DOHH2 (cell line): ENCODE results near the gene TDP2.

Source experiments
- H3F3A ChIP-seq: fragments of 200-600 bp; sonication (generic), shearing (Covaris generic); 2 replicates; pipeline ENCODE4 v1.6.0; 2016; ENCODE audit warnings: antibody characterized with exemption, mild to moderate bottlenecking; ENCODE audit not compliant: control insufficient read depth, insufficient read depth
- H3K27ac ChIP-seq: fragments of 200-600 bp; sonication (generic); 2 replicates; pipeline ENCODE4 v1.5.1; 2014; ENCODE audit warnings: low read depth, mild to moderate bottlenecking, low read length, moderate library complexity
- H3K27me3 ChIP-seq: fragments of 200-600 bp; sonication (generic); 2 replicates; pipeline ENCODE4 v1.6.1; 2014; ENCODE audit warnings: mild to moderate bottlenecking, low read length, mixed read lengths; ENCODE audit not compliant: control insufficient read depth
- H3K36me3 ChIP-seq: fragments of 200-600 bp; sonication (generic); 2 replicates; pipeline ENCODE4 v1.6.1; 2014; ENCODE audit warnings: mild to moderate bottlenecking, low read length, moderate library complexity, mixed read lengths; ENCODE audit not compliant: control insufficient read depth
- H3K4me1 ChIP-seq: fragments of 200-600 bp; sonication (generic); 2 replicates; pipeline ENCODE4 v1.6.1; 2014; ENCODE audit warnings: mild to moderate bottlenecking, low read length, mixed read lengths; ENCODE audit not compliant: control insufficient read depth
- H3K4me2 ChIP-seq: fragments of 200-600 bp; sonication (generic); 2 replicates; pipeline ENCODE4 v1.6.0; 2014; ENCODE audit warnings: mild to moderate bottlenecking, low read length, moderate library complexity
- H3K4me3 ChIP-seq: fragments of 200-600 bp; sonication (generic); 2 replicates; pipeline ENCODE4 v1.5.1; 2014; ENCODE audit warnings: mild to moderate bottlenecking, low read length, mixed read lengths
- H3K79me2 ChIP-seq: fragments of 200-600 bp; sonication (generic); 2 replicates; pipeline ENCODE4 v1.6.1; 2014; ENCODE audit warnings: mild to moderate bottlenecking, low read length, mixed read lengths; ENCODE audit not compliant: control insufficient read depth
- H3K9me2 ChIP-seq: fragments of 200-600 bp; sonication (generic); replicated peaks from 2 replicates; pipeline ENCODE4 v1.6.1; 2014; ENCODE audit warnings: mild to moderate bottlenecking, low read length, mixed read lengths; ENCODE audit not compliant: control insufficient read depth
- H3K9me3 ChIP-seq: fragments of 200-600 bp; sonication (generic); 2 replicates; pipeline ENCODE4 v1.6.1; 2014; ENCODE audit warnings: antibody characterized with exemption, low read length, mixed read lengths; ENCODE audit not compliant: control insufficient read depth, insufficient read depth
- H4K20me1 ChIP-seq: fragments of 200-600 bp; sonication (generic); 2 replicates; pipeline ENCODE4 v1.6.0; 2014; ENCODE audit warnings: low read depth, mild to moderate bottlenecking, antibody characterized with exemption, low read length, moderate library complexity; ENCODE audit not compliant: control insufficient read depth, insufficient read depth
- CTCF ChIP-seq: fragments of 200-600 bp; sonication (generic); IDR thresholded peaks from one replicate; pipeline ENCODE4 v1.5.1; 2014; ENCODE audit warnings: antibody characterized with exemption, mild to moderate bottlenecking, low read depth, low read length; ENCODE audit not compliant: poor library complexity, severe bottlenecking
- EZH2phosphoT487 ChIP-seq: fragments of 200-600 bp; sonication (generic); IDR thresholded peaks from 2 replicates; pipeline ENCODE4 v1.6.1; 2017; ENCODE audit warnings: borderline replicate concordance, mild to moderate bottlenecking, antibody characterized with exemption, low read length, moderate library complexity, mixed read lengths

TDP2 gene

GRCh38 chr6:24692003-24692402 is 25.3 kb upstream of the TDP2 start:
- no peaks in the 10 kb centered on the region for H3K79me2 ChIP-seq
- H3K27ac ChIP-seq: no peak overlapping the region
- H3K9me2 ChIP-seq: no peaks in the 10 kb centered on the region
- H3K9me3 ChIP-seq: no peaks in the 10 kb centered on the region
- no peaks in the 10 kb centered on the region for H3K36me3 ChIP-seq
- TF ChIP-seq CTCF (no peak), EZH2phosphoT487 (no peak)
- no peaks in the 10 kb centered on the region for H3K27me3 ChIP-seq
- H4K20me1 ChIP-seq: no peaks in the 10 kb centered on the region
- H3K4me2 ChIP-seq: no peak overlapping the region
- H3F3A ChIP-seq: peaks cover 4% of the 10 kb centered on the region; the same call in 1 of the 2 replicates
- no peak overlapping the region for H3K4me3 ChIP-seq
- peaks cover 5% of the 10 kb centered on the region; the same call in 1 of the 2 replicates for H3K4me1 ChIP-seq

- Histone ChIP-seq H3K4me3 (no peak overlapping the region), H3K4me2 (no peak overlapping the region), H3K9me2 (no peaks in the 10 kb centered on the region), H3K9me3 (no peaks in the 10 kb centered on the region), H3K27me3 (no peaks in the 10 kb centered on the region), H3K36me3 (no peaks in the 10 kb centered on the region), H3K79me2 (no peaks in the 10 kb centered on the region), H3F3A (peaks cover 4% of the 10 kb centered on the region; the same call in 1 of the 2 replicates), H4K20me1 (no peaks in the 10 kb centered on the region), H3K27ac (no peak overlapping the region), H3K4me1 (peaks cover 5% of the 10 kb centered on the region; the same call in 1 of the 2 replicates)
- TF ChIP-seq EZH2phosphoT487: no peak
- no peak for TF ChIP-seq CTCF
Observed at GRCh38 chr6:24691550-24691949, 24.9 kb upstream of the TDP2 start.

GRCh38 chr6:24690593-24690992 is 23.9 kb upstream of the TDP2 start:
- H3K4me2 ChIP-seq: no peak overlapping the region
- H3F3A ChIP-seq: no peaks in the 10 kb centered on the region
- no peaks in the 10 kb centered on the region for H3K79me2 ChIP-seq
- no peaks in the 10 kb centered on the region for H4K20me1 ChIP-seq
- TF ChIP-seq EZH2phosphoT487: no peak
- no peak for TF ChIP-seq CTCF
- H3K4me1 ChIP-seq: peaks cover 5% of the 10 kb centered on the region; the same call in 1 of the 2 replicates
- no peak overlapping the region for H3K4me3 ChIP-seq
- H3K9me2 ChIP-seq: no peaks in the 10 kb centered on the region
- H3K27me3 ChIP-seq: no peaks in the 10 kb centered on the region
- no peaks in the 10 kb centered on the region for H3K9me3 ChIP-seq
- H3K36me3 ChIP-seq: no peaks in the 10 kb centered on the region
- H3K27ac ChIP-seq: no peak overlapping the region
